ENCODE results near the gene NXF1. TPM values are rescaled to one million over a fixed set of nuclear protein-coding genes. Genes with fewer than 3 reads are reported as not detected.

NXF1 gene
- total and polyA plus RNA-seq, 2 of the 8 experiments (the other 6 are each of a cell fraction or from before 2014, with no cell fraction given): 48.1 to 49.8 TPM

DNA sequence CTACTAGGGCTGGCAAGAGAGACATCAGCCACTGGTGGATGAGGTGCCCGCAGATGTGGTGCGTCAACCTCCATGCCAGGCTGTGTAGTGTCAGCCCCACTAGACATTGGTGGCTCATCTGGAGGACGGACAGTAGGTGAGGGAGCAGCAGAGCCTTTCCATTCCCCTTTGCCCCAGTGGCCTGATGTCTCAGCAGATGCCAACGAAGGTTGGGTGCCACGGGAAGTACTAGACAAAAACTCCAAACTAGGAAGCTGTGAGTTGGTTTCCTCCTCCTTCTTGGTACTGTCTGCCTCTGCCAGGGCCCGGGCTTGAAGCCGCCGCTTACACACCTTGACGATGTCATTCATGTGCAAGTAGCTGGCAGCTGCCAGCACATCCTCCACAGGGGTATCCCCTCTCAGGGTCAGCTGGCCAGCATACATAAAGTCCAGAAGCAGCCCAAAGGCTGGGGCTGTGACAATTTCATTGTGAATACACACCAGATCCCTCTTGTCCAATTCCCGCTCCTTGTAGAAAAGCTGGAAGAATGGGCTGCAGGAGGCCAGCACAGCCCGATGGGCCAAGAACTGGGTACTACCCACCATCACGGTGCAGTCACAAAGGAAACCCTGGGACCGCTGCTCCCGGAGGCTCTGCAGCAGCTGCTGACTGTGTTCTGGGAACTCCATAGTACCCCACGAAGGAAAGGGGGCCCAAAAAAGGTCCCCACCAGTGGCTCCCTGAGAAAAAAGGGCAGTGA is 52.1 kb downstream of the NXF1 start:
- Histone ChIP-seq H2BK120ac (replicated peaks; ENCODE audit: low read depth, low read length) (no peak overlapping the region), H4K8ac (ENCODE audit: extremely low read depth, insufficient read depth, low read length) (no peak overlapping the region), H3K23ac (ENCODE audit: insufficient read length) (no peak overlapping the region), H3K9me3 (ENCODE audit: insufficient read depth in 2 of 2, low read depth in 1 of 2, low read length in 1 of 2) (no peaks in the 10 kb centered on the region), H3K27me3 (replicated peaks in 1 of 4; ENCODE audit: control insufficient read depth in 3 of 4, extremely low read depth in 1 of 4, insufficient read depth in 3 of 4, low read length in 3 of 4) (no peaks in the 10 kb centered on the region), H3K79me1 (ENCODE audit: low read depth, low read length) (peaks cover 16% of the 10 kb centered on the region), H3K4me2 (ENCODE audit: insufficient read depth in 1 of 2, low read depth in 2 of 2, low read length in 2 of 2) (peak overlapping the region; percentile 63 to 82), H3K9ac (replicated peaks in 1 of 4; ENCODE audit: extremely low read depth in 1 of 4, low read depth in 3 of 4, low read length in 3 of 4) (peak overlapping the region in 2 of 4 experiments; percentile 18 to 29; a peak in 2 of 7 replicates), H2AK5ac (ENCODE audit: low read depth, low read length) (no peak overlapping the region), H3K18ac (ENCODE audit: extremely low read depth, low read length) (no peak overlapping the region), H3K4me3 (ENCODE audit: extremely low read depth in 1 of 4, insufficient read depth in 2 of 4, low read depth in 3 of 4, low read length in 4 of 4) (peak overlapping the region; percentile 74 to 89 (median 82); a peak in 6 of 8 replicates), H3K56ac (replicated peaks; ENCODE audit: insufficient read length, low read depth, low read length) (no peak overlapping the region), H2AFZ (ENCODE audit: low read length) (no peak overlapping the region), H4K20me1 (replicated peaks in 1 of 2; ENCODE audit: control insufficient read depth in 1 of 2, insufficient read depth in 2 of 2, low read length in 2 of 2) (peaks cover 14 to 22% of the 10 kb centered on the region in 2 experiments), H3K27ac (ENCODE audit: low read depth, low read length) (peak overlapping the region; percentile 0; the same call in 1 of the 2 replicates), H3K4ac (replicated peaks; ENCODE audit: insufficient read length, low read depth, low read length) (no peak overlapping the region), H2BK5ac (ENCODE audit: low read depth, low read length) (peak overlapping the region; percentile 96; the same call in 1 of the 2 replicates), H3K36me3 (ENCODE audit: control insufficient read depth in 2 of 4, insufficient read depth in 4 of 4, low read length in 3 of 4) (peaks cover 14 to 34% (median 19%) of the 10 kb centered on the region in 4 experiments), H3K79me2 (ENCODE audit: control insufficient read depth in 1 of 2, insufficient read depth in 2 of 2, low read length in 2 of 2) (peaks cover 10 to 57% of the 10 kb centered on the region in 2 experiments), H2BK20ac (ENCODE audit: low read length) (no peak overlapping the region), H3K14ac (ENCODE audit: insufficient read length) (no peak overlapping the region), H3K23me2 (ENCODE audit: low read depth, low read length) (no peaks in the 10 kb centered on the region; the same call in 1 of the 2 replicates), H3K4me1 (replicated peaks in 1 of 4; ENCODE audit: control insufficient read depth in 3 of 4, insufficient read depth in 4 of 4, low read length in 3 of 4) (peaks cover 4 to 7% (median 4%) of the 10 kb centered on the region in 4 experiments), H2BK15ac (ENCODE audit: low read length) (no peak overlapping the region), H4K91ac (replicated peaks; ENCODE audit: insufficient read length, low read length) (no peak overlapping the region), H4K5ac (ENCODE audit: insufficient read length, low read depth, low read length) (no peak overlapping the region), H2BK12ac (ENCODE audit: low read depth, low read length) (no peak overlapping the region; the same call in 1 of the 2 replicates)
- no peak for DNase-seq (ENCODE audit: low read depth in 1 of 2, low spot score in 2 of 2)
- CTCF ChIA-PET (ENCODE audit: partially characterized antibody): interaction anchor here (0.6 to 5.4 kb wide), 14 partner anchors 9 to 159 kb away, joined by 3 to 48 read pairs (median 4); partner anchors contain the start of genes HNRNPUL2, POLR2G, TAF6L and TMEM179B
- POLR2A ChIA-PET (ENCODE audit: partially characterized antibody): interaction anchor here (0.9 to 16.9 kb wide), 28 partner anchors 8 to 179 kb away, joined by 3 to 192 read pairs (median 8); partner anchors contain the start of genes BSCL2, C11orf98, CSKMT and EEF1G
- 92% methylated on average over 15 of the region's 15 CpGs; no CpG with 5 or more reads in 1 of the 2 experiments for WGBS, 2 experiments (ENCODE audit: extremely low coverage in 1 of 2, insufficient coverage in 1 of 2, insufficient read length in 1 of 2, insufficient replicate concordance in 2 of 2, low coverage in 1 of 2, low lambda C conversion rate in 2 of 2, missing lambda C conversion rate in 1 of 2)
- FAIRE-seq: no peak
- TF ChIP-seq SIN3A (conservative IDR thresholded peaks at IDR 0.05 in 1 of 2, IDR thresholded peaks at IDR 0.05 in 1 of 2; ENCODE audit: low read depth in 1 of 2, low read length in 2 of 2): no peak
- no peak for TF ChIP-seq SP4 (IDR thresholded peaks at IDR 0.05; ENCODE audit: low read length)
- no peak for TF ChIP-seq YY1 (IDR thresholded peaks at IDR 0.05; ENCODE audit: low read depth, low read length)
- no peak for TF ChIP-seq BCL11A (IDR thresholded peaks at IDR 0.05; ENCODE audit: low read depth in 2 of 2, low read length in 2 of 2)
- TF ChIP-seq, protein P1, sequence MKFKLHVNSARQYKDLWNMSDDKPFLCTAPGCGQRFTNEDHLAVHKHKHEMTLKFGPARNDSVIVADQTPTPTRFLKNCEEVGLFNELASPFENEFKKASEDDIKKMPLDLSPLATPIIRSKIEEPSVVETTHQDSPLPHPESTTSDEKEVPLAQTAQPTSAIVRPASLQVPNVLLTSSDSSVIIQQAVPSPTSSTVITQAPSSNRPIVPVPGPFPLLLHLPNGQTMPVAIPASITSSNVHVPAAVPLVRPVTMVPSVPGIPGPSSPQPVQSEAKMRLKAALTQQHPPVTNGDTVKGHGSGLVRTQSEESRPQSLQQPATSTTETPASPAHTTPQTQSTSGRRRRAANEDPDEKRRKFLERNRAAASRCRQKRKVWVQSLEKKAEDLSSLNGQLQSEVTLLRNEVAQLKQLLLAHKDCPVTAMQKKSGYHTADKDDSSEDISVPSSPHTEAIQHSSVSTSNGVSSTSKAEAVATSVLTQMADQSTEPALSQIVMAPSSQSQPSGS (IDR thresholded peaks at IDR 0.05; ENCODE audit: low read length): no peak
- TF ChIP-seq CHD2 (IDR thresholded peaks at IDR 0.05; ENCODE audit: low read length): no peak
- no peak for TF ChIP-seq TCF12 (IDR thresholded peaks at IDR 0.05; ENCODE audit: low read depth, low read length)
- TF ChIP-seq JUN (IDR thresholded peaks at IDR 0.05; ENCODE audit: low read depth, low read length): no peak
- no peak for TF ChIP-seq MAFK (IDR thresholded peaks at IDR 0.05; ENCODE audit: low read depth, low read length)
- TF ChIP-seq EGR1 (IDR thresholded peaks at IDR 0.05; ENCODE audit: borderline replicate concordance, low read depth, low read length): no peak

Measured in H1 (cell line).